Left cardiac atrium (tissue), 4 donors: ENCODE results near the gene AP5S1. TPM values are rescaled to one million over a fixed set of nuclear protein-coding genes. Genes with fewer than 3 reads are reported as not detected.
A peak's percentile ranks its signal among the peaks of the same experiment; 100 is the strongest.
"Not testable (repeated sequence)": the region's sequence is repeated elsewhere in the genome, so short reads cannot be mapped to it uniquely, and the experiment has no call there.

ENCODE experiments used
- ATAC-seq, 2 donors: fragments of 200-7000 bp; cut with Tn5 transposase; one replicate each; pipeline ENCODE4 v1.9.1; 2020; ENCODE audit warnings: mild to moderate bottlenecking in 2 of 2, moderate library complexity in 2 of 2
- DNase-seq: peaks from one replicate; pipeline ENCODE4 v3.0.0-alpha.2; 2020
- intact Hi-C, 2 donors: fragments of 100-400 bp; cut with DNase I; formaldehyde crosslinking; loops; one replicate each; pipeline versions ENCODE4 v1.14.1 to v1.15.1; 2022 to 2023
- total RNA-seq, 2 donors: library from RNA; stranded (reverse); fragmentation: NEBNext Ultra II Directional; extraction: Animal tissue kit (Norgen Biotek cat#: 25700); gene quantifications; one replicate each; pipeline ENCODE4 v1.2.1, GENCODE V29; 2021
- donor health status: DM: no; HTN: yes; CAD: no.
- donor health status: DM: no; HTN: yes; CAD: no; lungs with severe emphysema.
- donor health status: DM: yes; HTN: yes; CAD: no.
- donor health status: Dilated cardiomyopathy.

The AP5S1 gene
- total RNA-seq, 2 donors from 2014 or later: 11.8 to 14.7 TPM

DNA sequence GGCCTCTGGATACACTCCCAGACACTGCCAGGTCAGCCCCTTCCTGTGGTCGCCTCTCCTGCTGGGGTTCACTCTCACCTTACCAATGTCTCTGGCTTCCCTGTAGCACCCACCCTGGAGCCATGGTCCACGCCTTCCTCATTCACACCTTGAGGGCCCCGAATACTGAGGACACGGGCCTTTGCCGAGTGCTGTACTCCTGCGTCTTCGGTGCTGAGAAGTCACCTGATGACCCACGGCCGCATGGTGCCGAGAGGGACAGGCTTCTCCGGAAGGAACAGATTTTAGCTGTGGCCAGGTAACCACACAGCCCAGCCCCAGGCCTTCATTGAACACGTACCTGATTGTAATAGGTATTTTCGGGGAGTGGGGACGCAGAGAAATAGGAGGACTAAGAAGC, 1.6 kb downstream of the AP5S1 start:
- no peak for DNase-seq
- intact Hi-C loops: loop anchor here in 1 of 2 donors (5.0 kb wide), 1 partner anchor 40 kb away; the partner anchor contains the start of gene SPEF1
- ATAC-seq: no peak

DNA sequence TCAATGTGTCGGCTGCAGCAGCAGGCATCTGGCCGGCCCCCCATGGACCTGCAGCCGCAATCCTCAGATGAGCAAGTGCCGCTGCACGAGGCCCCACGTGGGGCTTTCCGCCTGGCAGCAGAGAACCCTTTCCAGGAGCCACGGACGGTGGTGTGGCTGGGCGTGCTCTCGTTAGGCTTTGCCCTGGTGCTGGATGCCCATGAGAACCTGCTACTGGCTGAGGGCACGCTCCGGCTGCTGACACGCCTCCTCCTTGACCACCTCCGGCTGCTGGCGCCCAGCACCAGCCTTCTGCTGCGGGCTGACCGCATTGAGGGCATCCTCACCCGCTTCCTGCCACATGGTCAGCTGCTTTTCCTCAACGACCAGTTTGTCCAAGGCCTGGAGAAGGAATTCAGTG, 3.5 kb downstream of the AP5S1 start:
- DNase-seq (no peak), ATAC-seq (no peak)
- intact Hi-C loops: loop anchor here in 1 of 2 donors (5.0 kb wide), 1 partner anchor 42 kb away; the partner anchor contains the start of gene SPEF1

DNA sequence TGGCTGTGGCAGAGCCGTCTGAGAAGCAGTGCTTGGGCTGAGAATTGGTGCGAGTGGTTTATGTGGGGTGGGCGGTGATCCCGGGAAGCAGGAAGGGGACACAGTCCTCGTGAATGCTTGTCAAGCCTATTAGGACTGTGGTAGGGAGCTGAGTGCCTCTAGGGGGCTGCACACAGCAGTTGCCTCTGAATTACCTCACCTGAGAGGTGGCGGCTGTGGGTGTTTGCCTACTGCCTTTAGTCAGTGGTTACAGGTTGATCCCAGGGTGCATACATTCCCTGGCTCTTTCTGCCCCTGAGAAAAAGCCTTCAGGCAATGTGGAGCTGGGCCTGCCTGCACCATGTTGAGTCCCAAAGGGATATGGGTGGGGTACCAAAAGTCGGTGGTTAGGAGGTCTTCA, 5.2 kb downstream of the AP5S1 start:
- intact Hi-C loops: no loop called here
- DNase-seq (no peak), ATAC-seq (no peak)

DNA sequence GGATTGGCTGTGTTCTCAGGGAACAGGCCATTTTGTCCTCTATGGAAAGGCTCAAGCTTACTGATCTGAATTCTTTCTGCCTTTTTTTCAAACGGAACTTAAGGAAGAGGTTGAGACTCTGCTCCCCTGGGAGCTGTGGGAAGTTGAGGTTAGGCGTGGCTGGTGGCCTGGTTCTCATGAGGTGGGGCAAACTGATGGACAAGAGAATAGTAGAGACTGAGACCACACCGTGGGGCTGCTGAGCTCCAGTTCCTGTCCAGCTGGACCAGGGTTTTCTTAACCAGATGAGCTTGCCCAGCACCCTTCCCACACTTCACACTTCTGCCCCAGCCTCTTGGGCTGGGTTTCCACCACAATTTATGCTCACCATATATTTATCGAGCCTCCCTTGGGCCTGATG, 6.1 kb downstream of the AP5S1 start:
- intact Hi-C loops: no loop called here
- DNase-seq (no peak), ATAC-seq (no peak)

DNA sequence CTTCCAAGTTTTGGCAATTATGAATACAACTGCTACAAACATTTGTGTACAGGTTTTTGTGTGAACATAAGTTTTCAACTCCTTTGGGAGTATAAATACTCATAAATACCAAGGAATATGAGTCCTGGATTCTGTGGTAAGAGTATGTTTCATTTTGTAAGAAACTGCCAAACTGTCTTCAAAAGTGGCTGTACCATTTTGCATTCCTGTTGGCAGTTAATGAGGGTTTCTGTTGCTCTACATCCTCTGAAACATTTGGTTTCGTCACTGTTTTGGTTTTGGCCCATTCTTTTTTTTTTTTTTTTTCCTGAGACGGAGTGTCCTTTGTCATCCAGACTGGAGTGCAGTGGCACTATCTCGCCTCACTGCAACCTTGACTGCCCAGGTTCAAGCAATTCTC, 8.5 kb downstream of the AP5S1 start:
- intact Hi-C loops: no loop called here
- ATAC-seq: no peak
- no peak for DNase-seq

DNA sequence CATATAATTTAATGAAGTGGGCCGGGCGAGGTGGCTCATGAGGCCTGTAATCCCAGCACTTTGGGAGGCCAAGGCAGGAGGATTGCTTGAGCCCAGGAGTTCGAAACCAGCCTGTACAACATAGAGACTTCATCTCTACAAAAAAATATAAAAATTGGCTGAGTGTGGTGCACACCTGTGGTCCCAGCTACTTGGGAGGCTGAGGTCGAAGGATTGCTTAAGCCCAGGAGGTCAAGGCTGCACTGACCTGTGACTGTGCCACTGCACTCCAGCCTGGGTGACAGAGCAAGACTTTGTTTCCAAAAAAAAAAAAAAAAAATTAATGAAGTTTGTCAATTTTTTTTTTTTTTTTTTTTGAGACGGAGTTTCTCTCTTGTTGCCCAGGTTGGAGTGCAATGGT, 9.5 kb downstream of the AP5S1 start:
- ATAC-seq, intact Hi-C loops: not testable (repeated sequence)

DNA sequence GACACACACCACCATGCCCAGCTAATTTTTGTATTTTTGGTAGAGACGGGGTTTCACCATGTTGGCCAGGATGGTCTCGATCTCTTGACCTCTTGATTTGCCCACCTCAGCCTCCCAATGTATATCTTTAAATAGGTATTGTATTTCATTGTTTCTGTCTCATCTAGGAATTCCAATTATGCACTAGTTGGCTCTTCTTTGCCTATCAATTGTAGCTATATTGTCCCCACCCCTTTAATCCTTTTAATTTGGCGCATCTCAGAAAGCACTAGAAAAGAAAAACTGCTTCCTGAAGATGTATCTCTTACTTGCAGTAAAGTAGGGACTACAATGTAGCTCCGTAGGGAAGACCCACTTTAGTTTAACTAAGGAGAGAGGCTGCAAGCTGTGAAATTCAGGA, 15.8 kb downstream of the AP5S1 start:
- no peak for DNase-seq
- no peak for ATAC-seq
- intact Hi-C loops: no loop called here

More for the DNA sequence above, 9.5 kb downstream of the AP5S1 start:
- not testable (repeated sequence) for DNase-seq

DNA sequence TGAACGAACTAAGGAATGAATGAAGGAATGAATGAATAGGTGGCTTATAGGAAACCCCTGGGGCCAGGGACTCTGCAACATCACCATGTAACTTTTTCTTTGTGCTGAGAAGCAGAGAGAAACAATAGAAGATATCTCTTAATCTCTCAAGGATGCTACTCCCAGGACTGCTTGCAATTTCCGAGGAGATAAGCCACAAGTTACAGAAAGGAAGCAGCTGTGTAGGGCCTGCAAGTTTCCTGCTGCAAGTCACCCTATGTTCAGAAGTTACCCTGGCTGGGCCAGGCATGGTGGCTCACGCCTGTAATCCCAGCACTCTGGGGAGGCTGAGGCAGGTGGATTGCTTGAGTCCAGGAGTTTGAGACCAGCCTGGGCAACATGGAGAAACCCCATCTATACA, 19.0 kb downstream of the AP5S1 start:
- DNase-seq (no peak), ATAC-seq (no peak)
- intact Hi-C loops: no loop called here

DNA sequence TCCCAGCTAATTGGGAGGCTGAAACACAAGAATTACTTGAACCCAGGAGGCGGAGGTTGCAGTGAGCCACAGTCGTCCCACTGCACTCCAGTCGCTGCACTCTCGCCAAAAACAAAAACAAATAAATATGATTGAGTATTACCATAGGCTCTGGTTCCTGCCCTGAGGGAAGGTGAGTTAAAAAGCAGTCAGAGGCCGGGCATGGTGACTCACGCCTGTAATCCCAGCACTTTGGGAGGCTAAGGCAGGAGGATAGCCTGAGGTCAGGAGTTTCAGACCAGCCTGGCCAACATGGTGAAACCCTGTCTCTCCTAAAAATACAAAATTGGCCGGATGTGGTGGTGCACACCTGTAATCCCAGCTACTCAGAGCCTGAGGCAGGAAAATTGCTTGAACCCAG, 19.9 kb downstream of the AP5S1 start:
- intact Hi-C loops: loop anchor here in 1 of 2 donors (10.0 kb wide), 1 partner anchor 55 kb away; the partner anchor contains the start of genes CENPB and SPEF1
- not testable (repeated sequence) for DNase-seq, ATAC-seq

DNA sequence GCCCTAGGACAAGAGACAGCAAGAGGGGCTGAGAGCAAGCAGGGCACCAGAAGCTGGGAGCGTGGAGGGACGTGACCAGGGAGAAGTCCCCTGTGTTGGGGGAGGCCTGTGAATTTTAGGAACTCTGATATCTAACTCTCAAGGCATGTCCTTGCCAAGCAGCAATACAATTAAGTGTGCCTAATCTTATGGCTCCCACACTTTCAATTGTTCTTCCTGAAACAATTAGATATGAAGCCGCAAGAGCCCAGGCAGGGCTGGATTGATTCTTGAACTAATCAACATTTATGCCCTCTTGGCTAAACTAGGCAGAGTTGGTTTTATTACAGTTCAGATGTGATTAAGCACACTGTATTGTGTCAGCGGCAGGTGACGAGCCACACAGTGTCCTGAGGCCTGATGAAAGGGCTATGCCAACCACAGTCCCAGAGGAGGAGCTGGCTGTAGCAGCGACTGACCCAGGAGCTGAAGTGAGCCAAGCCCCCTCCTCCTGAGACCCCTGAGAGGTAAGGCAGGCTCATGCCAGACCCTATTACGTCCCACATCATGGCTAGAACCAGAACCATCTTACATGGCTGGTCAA, 22.1 kb downstream of the AP5S1 start:
- no peak for ATAC-seq
- intact Hi-C loops: loop anchor here in 1 of 2 donors (10.0 kb wide), 1 partner anchor 58 kb away; the partner anchor contains the start of genes CENPB and SPEF1
- no peak for DNase-seq

DNA sequence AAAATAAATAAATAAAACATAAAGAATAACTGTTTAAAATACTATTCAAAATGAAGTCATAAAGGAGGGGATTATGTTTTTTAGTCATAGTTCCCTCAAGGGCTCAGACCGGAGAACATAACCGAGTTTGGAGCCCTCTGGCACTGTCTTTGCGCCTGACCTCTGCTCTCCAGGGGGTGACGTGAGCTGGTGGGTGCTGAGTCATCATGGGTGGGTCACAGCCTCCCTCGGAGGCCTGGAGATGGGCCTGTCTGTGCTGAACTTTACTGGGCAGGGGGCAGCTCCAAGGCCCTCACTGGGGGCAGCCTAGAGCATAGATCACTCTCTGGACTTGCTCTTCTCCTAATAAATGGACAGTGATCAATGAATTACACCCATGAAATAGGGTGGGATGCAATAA, 23.1 kb downstream of the AP5S1 start:
- intact Hi-C loops: loop anchor here in 1 of 2 donors (10.0 kb wide), 1 partner anchor 59 kb away; the partner anchor contains the start of genes CENPB and SPEF1
- DNase-seq (no peak), ATAC-seq (no peak)

DNA sequence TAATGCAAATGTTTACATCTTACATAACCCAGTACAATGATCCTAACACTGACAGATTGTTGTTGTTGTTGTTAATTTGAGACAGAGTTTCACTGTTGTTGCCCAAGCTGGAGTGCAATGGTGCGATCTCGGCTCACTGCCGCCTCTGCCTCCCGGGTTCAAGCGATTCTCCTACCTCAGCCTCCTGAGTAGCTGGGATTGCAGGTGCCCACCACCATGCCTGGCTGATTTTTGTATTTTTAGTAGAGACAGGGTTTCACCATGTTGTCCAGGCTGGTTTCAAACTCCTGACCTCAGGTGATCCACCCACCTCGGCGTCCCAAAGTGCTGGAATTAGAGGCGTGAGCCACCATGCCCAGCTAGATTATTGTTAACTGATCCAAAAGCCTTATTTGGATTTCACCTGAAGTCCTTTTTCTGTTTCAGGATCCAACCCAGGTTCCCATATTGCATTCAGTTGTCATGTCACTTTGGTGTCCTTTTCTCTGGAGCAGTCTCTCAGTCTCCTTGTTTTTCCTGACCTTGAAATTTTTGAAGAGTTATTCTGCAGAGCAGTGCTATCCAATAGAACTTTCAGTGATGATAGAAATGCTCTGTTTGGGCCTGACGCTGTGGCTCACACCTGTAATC, 23.8 kb downstream of the AP5S1 start:
- ATAC-seq, DNase-seq: not testable (repeated sequence)
- intact Hi-C loops: loop anchor here in 1 of 2 donors (10.0 kb wide), 1 partner anchor 59 kb away; the partner anchor contains the start of genes CENPB and SPEF1

DNA sequence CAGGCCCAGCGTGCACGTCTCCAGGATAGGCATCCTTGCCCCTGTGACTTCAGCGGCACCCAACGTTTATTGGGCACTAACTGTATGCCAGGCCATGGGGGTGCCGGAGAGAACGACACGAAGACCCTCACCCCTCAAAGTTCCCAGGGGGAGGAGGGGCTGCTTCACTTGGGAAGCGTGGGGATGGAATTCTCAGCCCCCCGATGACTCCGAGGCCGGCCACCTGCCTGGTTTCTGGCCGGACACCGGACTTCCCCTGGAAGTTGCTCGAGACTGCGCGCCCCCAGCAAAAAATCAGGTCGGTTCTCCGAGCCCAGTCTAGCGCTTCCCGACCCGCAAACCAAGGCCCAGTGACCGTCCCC, 26.0 kb downstream of the AP5S1 start:
- intact Hi-C loops: loop anchor here in 1 of 2 donors (10.0 kb wide), 1 partner anchor 62 kb away; the partner anchor contains the start of genes CENPB and SPEF1
- ATAC-seq (no peak), DNase-seq (no peak)

DNA sequence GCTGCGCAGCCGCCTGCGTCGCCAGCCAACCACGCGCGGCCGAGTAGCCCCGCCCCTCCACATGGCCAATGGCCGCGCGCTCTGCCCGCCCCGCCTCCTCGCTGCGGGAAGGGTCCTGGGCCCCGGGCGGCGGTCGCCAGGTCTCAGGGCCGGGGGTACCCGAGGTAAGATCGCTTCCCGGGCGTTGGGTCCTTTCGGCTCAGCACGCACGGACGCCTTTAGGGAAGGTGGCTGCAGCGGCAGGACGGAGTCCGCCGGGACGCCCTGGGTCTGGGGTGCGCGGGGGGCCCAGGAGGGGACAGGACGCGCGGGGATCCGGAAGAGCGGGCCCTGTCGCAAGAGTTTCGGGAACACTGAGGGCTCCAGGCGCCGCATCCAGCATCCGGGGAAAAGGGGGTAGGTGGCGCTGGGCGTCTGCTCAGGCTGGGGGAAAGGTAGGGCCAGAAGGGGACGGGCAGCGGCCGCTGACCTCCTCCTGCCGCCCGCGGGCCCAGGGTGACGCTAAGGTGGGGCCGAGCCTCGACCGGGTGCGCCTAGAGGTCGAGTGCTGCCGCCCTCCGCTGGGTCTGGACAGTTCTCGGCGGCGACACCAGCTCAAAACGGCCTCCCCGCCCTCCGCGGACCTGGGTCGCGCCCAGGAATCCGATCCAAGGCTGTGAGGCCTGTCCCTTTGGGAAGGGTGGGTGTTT, 26.5 kb downstream of the AP5S1 start, which contains the start of gene MAVS:
Gene MAVS (plus strand): TSS at position 95 of the 689 bp plus-strand sequence. CDS start 7,791 bp downstream, outside the sequence.
- intact Hi-C loops: loop anchor here in 1 of 2 donors (10.0 kb wide), 1 partner anchor 62 kb away; the partner anchor contains the start of genes CENPB and SPEF1
- ATAC-seq (peak; percentile 98 to 99), DNase-seq (peak; percentile 93)

DNA sequence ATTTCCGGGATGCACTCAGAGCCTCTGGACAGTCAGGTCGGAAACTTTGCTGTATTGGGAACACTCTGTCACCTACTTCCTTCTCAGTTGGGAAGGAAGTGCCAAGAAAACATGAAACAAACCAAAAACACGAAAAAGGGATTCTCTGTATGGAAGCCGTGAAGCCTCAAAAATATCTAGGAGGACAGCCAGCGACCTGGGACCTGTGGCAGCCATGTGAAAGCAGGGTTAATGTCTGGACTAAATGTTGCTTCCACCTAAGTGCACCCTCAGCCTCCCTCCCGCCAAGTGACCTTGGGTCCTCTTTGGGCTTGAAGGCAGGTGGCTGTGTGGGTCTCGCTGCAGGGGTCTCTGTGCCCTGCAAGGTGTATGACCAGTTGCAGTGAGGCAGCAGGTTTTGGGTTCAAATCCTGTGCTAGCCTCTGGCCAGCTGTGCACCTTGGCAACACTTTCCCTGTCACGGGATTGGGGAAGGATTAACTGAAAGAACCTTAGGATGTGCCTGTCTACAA, 27.1 kb downstream of the AP5S1 start:
- intact Hi-C loops: loop anchor here in 1 of 2 donors (10.0 kb wide), 1 partner anchor 63 kb away; the partner anchor contains the start of genes CENPB and SPEF1
- DNase-seq (no peak), ATAC-seq (no peak)

DNA sequence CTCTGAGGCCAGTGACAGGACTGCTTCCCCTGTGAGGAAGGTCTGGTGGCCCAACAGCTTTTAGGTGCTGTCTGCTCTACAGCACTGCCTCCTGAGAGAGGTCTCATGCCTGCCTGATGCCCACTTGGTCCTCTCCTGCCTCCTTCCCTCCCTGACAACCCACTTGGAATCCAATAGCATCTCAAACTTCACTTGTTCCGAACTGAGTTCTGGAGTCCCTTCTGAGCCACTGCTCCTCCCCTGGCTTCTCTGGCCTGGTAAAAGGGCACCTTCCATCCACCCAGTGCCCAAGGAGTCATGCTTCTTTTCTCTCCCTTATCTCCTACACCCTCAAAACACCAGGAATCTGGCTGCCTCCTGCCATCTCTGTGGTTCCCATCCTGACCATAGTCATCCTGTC, 28.2 kb downstream of the AP5S1 start:
- DNase-seq: no peak
- no peak for ATAC-seq
- intact Hi-C loops: loop anchor here in 1 of 2 donors (10.0 kb wide), 1 partner anchor 64 kb away; the partner anchor contains the start of genes CENPB and SPEF1

DNA sequence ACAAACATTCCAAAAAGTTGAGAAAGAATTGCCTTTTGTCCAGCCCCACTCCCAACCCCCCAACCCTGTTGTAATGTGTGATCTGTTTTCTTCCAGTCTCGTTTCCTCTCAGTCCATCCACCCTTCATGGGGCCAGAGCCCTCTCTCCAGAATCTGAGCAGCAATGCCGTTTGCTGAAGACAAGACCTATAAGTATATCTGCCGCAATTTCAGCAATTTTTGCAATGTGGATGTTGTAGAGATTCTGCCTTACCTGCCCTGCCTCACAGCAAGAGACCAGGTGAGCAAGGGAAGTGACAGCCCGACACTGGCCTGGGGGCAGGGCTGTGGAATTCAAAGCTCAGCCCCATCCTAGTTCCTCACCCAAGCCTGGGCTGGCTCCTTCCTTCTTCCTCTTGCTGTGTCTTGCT, 34.1 kb downstream of the AP5S1 start:
- DNase-seq (no peak), ATAC-seq (peak in 1 of 2 donors; percentile 43)
- intact Hi-C loops: loop anchor here in 1 of 2 donors (10.0 kb wide), 1 partner anchor 180 kb away; no protein-coding TSS in a partner anchor

DNA sequence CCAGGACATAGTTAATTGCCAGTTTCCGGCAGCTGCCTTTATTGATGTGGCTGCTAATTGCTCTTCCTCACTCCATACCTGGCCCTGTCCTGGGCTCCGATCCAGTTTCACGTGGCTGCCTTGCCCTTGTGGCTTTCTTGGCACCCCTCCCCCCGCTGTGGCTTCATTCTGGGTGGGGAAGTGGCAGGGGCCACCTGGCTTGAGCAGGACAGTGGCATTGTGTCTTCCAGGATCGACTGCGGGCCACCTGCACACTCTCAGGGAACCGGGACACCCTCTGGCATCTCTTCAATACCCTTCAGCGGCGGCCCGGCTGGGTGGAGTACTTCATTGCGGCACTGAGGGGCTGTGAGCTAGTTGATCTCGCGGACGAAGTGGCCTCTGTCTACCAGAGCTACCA, 37.1 kb downstream of the AP5S1 start:
- intact Hi-C loops: loop anchor here in 1 of 2 donors (10.0 kb wide), 1 partner anchor 183 kb away; no protein-coding TSS in a partner anchor
- DNase-seq: no peak
- ATAC-seq: no peak

DNA sequence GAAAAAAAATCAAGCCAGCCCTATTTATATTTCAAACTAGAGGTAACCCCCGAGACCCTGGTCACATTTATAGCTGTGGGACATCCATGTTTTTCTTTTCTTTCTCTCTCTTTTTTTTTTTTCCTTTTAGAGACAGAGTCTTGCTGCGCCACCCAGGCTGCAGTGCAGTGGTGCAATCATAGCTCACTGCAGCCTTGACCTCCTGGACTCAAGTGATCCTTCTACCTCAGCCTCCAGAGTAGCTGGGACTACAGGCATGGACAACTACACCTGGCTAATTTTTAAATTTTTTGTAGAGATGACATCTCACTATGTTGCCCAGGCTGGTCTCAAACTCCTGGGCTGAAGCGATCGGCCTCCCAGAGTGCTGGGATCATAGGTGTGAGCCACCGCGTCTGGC, 38.3 kb downstream of the AP5S1 start:
- intact Hi-C loops: loop anchor here in 1 of 2 donors (10.0 kb wide), 1 partner anchor 184 kb away; no protein-coding TSS in a partner anchor
- ATAC-seq (no peak), DNase-seq (no peak)
